Stimulated activated CD8-positive, alpha-beta memory T cell treated with anti-CD3 and anti-CD28 coated beads, Interleukin-15, amount 100 ng/mL, for 1 hour (primary cell): ENCODE data around the gene BAIAP3.

ENCODE experiments used
- DNase-seq: peaks from one replicate; pipeline ENCODE4 v3.0.0-alpha.2; 2020; ENCODE audit warnings: low read depth

The BAIAP3 gene

GRCh38 chr16:1366712-1367299 is 33.4 kb downstream of the BAIAP3 start:
- no peak for DNase-seq

GRCh38 chr16:1367486-1368174 is 34.2 kb downstream of the BAIAP3 start:
- DNase-seq, result no peak

- no peak for DNase-seq
Measured at GRCh38 chr16:1371054-1371978, 37.9 kb downstream of the BAIAP3 start.

DNA sequence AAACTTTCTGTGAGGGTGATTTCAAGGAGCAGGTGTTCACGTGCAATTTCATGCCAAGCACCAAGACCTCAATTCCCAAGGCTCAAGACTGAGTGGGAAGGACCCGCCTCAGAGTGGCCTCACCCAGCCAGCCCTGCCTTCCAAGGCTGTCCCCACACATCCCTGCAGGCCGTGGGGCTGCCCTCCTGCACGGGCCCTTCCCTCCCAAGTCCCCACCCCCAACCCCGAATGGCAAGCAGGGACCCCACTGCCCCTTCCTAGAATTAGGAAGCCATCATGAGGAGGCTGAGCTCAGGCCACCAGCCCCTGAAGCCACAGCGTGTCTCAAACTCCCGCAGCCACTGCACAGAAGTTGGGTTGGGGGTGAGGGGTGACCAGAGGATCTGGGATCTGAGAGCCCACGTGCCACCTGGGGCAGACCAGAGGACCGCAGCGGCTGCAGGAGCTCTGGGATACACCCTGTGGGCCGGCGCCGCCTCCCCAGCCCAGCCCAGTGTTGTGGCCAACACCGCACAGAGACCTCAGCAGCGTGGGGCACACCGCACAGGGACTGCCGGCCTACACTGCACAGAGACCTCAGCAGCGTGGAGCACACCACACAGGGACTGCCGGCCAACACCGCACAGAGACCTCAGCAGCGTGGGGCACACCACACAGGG is 39.0 kb downstream of the BAIAP3 start:
- DNase-seq, result no peak

GRCh38 chr16:1374418-1375297 is 41.2 kb downstream of the BAIAP3 start:
- no peak for DNase-seq

DNA sequence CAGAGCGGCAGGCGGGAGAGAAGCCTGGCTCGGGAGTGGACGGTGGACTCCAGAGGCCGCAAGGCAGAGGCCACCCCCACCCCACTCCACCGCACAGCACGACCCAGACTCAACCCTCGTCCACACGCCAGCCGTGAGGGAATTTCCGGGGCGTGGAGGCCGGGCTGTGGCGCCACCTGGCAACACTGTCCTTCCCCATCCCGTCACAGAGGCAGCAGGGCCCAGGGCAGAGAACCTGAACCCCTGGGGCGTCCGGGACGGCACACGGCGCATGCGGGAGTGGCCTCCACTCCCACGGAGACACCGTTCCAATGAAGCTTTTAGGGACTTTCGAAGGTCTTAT is 41.8 kb downstream of the BAIAP3 start:
- DNase-seq, result no peak

DNA sequence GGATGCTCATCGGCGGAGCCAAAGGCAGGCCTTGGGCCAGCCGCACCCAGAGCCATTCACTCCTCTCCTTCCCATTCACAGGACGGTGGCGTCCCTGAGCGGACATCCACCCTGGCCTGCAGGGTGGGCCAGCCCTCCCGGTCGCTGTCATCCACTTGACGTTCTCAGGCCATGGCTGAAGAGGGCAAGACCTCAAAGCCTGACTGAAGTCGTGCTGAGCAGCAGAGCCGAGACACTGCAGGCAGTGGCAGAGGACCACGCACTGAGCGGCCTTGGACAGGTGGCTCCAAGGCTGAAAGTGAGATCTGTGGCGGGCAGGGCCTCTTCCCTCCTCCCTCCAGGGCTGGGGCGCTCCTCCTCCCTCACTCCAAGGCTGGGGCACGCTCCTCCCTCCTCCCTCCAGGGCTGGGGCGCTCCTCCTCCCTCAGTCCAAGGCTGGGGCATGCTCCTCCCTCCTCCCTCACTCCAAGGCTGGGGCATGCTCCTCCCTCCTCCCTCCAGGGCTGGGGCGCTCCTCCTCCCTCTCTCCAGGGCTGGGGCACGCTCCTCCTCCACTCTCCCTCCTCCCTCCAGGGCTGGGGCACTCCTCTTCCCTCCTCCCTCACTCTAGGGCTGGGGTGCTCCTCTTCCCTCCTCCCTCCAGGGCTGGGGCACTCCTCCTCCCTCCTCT is 42.4 kb downstream of the BAIAP3 start:
- no peak for DNase-seq

DNA sequence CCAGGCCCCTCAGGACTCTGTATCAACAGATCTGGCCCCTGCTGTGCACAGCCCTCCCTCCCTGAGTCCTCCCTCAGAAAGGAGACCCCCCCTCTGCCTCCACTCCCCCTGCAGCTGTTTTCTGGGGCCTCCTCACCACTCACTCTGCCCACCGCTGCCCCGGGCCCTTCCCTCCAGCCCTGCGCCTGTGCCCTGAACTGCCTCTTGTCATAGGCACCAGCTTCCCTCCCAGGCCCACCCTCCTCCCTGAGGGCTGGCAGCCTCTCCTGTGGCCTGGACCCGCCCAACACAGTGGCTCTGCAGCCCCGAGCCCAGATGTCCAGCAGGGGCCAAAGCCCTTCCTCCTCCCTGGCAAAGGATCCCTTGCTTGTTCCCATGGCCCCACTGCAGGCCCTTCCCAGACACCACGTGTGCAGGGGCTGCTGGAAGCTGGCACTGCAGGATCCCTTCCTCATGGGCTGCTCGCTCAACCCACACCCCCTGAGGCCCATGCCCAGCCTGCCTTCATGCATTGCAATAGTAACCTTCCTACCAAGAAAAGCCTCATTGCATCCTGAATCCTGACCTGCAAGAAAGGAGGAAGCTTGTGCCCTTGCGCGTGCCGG is 44.1 kb downstream of the BAIAP3 start:
- DNase-seq, result no peak

DNA sequence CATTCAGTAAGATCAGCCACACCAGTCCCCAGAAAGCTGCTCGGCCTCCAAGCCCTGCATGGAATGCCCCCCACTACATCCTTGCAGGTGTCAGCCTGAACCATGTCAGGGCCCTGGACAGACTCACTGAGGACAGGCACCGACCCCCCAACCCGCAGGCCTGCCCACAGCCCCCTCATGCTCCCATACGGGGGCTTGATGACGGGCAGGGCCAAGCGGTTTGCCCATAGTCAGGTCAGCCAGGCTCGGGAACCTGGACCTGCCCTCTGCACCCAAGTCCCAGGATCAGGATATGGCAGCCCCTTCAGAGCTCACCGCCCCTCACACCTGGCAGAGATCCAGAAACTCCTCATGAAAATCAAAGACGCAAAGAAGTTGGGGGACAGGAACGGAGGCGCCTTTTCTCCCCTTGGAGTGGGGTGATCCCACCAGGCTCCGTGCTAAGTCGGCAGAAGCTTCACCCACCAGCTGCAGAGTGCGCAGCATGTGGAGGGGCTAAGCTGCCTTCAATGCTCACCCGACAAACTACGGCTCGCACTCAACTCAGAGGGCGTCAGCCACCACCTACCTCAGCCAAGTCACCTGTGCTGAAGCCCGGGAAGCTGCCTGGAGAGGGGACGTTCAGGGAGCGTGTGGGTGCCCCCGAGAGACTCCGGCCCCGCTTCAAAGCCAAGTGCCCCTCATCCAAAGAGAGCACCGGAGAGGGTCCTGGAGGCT is 44.8 kb downstream of the BAIAP3 start:
- DNase-seq, result no peak

DNA sequence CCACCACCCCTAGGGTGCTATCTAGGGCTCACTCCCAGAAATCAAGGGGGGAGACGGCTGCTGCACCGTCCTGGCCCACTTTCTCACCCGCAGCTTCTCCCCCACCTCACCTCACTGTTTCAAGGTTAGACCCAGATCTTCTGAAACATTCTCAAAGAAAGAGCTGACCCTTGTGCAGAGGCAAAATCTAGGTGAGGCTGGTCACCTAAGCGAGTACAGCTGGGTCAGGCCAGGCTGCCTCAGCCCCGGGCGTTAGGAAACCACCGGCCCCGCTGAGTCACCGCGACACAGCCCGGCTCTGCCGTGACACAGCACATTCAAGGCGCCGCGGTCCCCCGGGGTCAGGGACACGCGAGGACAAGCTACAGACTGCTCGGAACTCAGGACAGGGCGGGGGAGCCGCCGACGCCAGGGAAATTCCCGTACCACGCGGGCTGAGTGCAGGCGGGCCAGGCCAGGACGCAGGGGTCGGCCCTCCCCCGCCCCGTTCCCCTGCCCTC is 45.4 kb downstream of the BAIAP3 start:
- peak; percentile 7 for DNase-seq

DNA sequence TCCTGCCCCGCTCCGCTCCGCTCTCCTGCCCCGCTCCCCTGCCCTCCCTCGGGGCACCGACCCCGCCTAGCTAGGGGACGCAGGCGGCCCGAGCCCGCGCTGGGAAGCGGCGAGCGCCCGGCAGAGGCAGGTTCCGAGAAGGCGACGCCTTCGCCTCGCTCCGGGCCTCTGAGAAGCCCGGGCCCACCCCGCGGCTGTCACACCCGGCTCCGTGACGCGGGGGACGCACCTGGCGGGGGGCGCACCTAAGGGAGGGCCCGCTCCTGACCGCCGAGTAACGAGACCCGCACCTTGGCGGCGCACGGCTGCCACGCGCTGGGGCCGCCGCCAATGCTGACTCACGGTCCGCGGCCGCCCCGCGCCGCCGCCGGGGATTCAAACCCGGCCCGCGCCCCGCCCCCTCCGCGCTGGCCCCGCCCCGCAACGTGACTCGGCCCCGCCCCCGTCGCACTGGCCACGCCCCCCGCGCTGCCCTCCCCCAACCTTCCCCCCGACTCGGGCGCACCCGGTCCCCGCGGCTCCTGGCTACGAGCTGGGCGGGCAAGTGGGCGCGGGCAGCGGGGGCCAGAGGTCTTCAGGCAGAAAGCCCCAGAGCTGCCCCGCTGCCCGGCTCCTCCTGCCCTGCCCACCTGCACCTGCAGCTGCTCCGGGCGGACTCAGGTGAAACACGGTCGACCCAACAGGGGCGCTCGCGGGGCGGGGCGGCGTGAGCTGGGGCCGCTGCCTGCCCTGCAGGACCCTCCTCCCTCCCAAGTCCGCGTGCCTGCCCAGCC is 46.0 kb downstream of the BAIAP3 start:
- DNase-seq, result peak; percentile 32

- no peak for DNase-seq
Measured at GRCh38 chr16:1380195-1380594, 46.8 kb downstream of the BAIAP3 start.

- DNase-seq, result no peak
Measured at GRCh38 chr16:1381612-1382406, 48.4 kb downstream of the BAIAP3 start.

DNA sequence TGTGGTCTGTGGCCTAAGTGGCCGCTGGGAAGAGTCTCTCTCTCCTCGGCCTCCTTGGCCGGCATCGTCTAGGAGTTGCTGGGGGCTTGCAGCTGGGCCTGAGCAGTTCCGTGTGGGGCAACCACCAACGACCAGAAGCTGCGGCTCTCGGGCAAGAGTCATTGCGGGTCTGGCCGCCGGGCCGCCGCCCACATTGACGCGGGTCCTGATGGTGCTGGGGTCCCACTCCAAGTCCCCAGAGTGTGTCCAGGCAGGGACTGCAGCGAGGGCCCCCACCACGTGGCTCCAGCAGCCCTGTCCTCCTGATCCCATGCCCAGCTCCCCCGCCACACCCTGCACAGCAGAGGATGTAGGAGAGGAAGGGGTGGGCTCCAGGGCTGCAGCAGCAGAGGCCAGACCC is 50.1 kb downstream of the BAIAP3 start:
- no peak for DNase-seq

DNA sequence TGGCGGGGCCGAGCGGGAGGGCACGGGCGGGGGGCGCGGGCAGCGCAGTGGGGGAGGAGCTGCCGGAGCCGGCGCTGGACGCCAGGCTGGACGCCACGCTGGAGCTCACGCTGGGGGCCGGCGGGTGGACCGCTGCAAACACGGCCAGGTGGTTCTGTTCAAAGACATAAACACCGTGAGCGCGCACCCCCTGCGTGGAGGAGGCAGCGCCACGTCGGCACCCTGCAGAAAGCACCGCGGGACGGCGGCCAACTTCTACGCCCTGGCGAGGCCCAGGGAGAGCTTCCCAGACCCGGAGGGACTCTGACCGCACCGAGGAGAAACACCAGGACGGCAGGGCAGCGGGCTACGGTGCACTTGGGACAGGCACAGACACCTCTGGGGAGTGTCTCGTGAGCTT is 51.8 kb downstream of the BAIAP3 start:
- no peak for DNase-seq

GRCh38 chr16:1387331-1387730 is 53.9 kb downstream of the BAIAP3 start:
- no peak for DNase-seq

GRCh38 chr16:1389762-1390161 is 56.3 kb downstream of the BAIAP3 start:
- no peak for DNase-seq

DNA sequence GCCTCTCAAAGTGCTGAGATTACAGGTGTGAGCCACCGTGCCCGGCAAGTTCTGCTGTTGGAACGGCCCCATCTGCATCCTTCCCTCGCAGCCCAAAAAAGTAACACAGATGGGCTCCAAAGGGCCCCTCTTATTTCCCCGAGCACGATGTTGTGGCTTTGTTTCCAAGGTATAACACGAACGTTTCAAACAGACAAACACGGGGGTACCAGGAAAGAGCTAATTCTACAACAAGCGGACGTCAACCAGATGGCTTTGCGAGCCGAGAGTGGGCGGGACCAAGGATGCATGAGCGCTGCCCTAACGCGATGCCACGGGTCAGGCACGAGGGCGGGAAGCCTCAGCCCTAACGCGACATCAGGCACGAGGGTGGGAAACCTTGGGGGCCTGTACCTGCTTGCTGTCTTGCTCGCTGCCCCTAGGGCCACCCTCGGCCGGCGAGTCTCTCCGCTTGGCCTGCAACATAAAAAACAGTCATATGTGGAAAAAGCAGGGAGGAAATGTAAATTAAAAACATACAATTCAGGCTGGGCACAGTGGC is 56.9 kb downstream of the BAIAP3 start:
- no peak for DNase-seq
